ENCODE measurements around the gene ARHGAP15.

ARHGAP15 gene

DNA sequence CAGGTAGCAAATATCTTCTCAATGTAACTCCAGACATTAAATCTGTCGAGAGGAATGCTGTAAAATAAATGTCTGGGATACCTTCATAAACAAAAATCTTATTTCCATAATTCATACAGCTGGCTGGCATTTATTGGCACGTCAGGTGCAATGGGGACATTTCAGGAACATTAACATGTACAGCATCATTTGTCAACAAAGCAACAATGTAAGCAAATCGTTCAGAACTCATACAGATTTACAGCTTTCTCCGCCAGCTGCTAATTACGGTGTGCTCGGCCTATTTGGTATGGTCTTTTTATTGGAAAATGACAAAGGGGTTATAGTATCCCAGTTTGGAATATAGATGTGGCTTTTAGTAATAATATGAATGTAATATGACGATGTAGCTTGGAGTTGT lies 464.9 kb downstream of the ARHGAP15 start:
- Histone ChIP-seq H3K79me1 (ENCODE audit: low read depth, low read length) (no peaks in the 10 kb centered on the region), H3K18ac (ENCODE audit: low read length) (no peak overlapping the region), H3K27ac (replicated peaks; ENCODE audit: low read length) (no peak overlapping the region), H3K4me1 (ENCODE audit: control insufficient read depth in 2 of 2, insufficient read depth in 1 of 2, low read depth in 1 of 2, low read length in 2 of 2) (no peaks in the 10 kb centered on the region), H2AK5ac (ENCODE audit: low read depth, low read length) (no peak overlapping the region), H3K4me3 (ENCODE audit: low read length in 2 of 2) (no peak overlapping the region), H2BK15ac (ENCODE audit: low read length) (no peak overlapping the region), H2BK120ac (ENCODE audit: low read depth, low read length) (no peak overlapping the region), H3K4ac (ENCODE audit: low read length) (no peak overlapping the region), H2BK5ac (ENCODE audit: low read length) (no peak overlapping the region), H4K8ac (ENCODE audit: low read depth, low read length) (no peak overlapping the region), H3K9ac (ENCODE audit: low read depth, low read length, poor library complexity) (no peak overlapping the region), H3K27me3 (ENCODE audit: control insufficient read depth in 3 of 3, insufficient read depth in 3 of 3, low read depth in 1 of 3, low read length in 3 of 3) (no peaks in the 10 kb centered on the region), H3K9me3 (replicated peaks in 1 of 2; ENCODE audit: control insufficient read depth in 2 of 2, insufficient read depth in 1 of 2, low read depth in 1 of 2, low read length in 2 of 2) (no peaks in the 10 kb centered on the region), H3K36me3 (replicated peaks in 1 of 2; ENCODE audit: control insufficient read depth in 2 of 2, insufficient read depth in 2 of 2, low read length in 2 of 2) (no peaks in the 10 kb centered on the region), H3K14ac (ENCODE audit: low read length) (no peak overlapping the region), H3K23ac (ENCODE audit: low read depth, low read length, poor library complexity) (no peak overlapping the region), H2BK12ac (ENCODE audit: low read length) (no peak overlapping the region), H4K91ac (ENCODE audit: low read depth, low read length, poor library complexity) (no peak overlapping the region), H3K4me2 (ENCODE audit: insufficient read depth, low read length, poor library complexity, severe bottlenecking) (no peak overlapping the region), H2AFZ (ENCODE audit: low read length) (no peak overlapping the region)
- no peak for DNase-seq (ENCODE audit: low spot score)
- no CpG with 5 or more reads among the region's 7 CpGs for WGBS, 2 donors (ENCODE audit: extremely low coverage in 2 of 2, insufficient read length in 2 of 2, insufficient replicate concordance in 1 of 2)

DNA sequence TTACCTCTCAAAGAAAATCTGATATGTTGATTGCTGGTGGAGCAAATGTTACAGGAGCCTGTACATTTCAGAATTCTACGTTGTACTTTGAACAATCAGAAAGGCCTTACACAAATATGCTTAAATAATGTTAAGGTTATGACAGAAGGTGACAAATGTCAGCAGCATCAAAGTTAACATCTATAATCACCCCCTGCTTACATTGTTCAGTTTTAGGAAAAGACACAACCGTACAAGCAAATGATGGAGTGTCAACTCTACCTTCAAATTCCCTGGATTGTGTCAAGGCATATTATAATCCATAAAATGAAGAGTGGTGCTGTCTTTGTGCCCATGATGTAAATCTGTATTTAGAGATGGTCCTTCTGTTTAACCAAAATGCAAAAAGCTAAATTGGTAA lies 465.5 kb downstream of the ARHGAP15 start:
- H3K18ac ChIP-seq (ENCODE audit: low read length) = no peak overlapping the region
- H3K36me3 ChIP-seq (replicated peaks in 1 of 2; ENCODE audit: control insufficient read depth in 2 of 2, insufficient read depth in 2 of 2, low read length in 2 of 2) = no peaks in the 10 kb centered on the region
- H2AFZ ChIP-seq (ENCODE audit: low read length) = no peak overlapping the region
- H2BK15ac ChIP-seq (ENCODE audit: low read length) = no peak overlapping the region
- no peaks in the 10 kb centered on the region for H3K4me1 ChIP-seq (ENCODE audit: control insufficient read depth in 2 of 2, insufficient read depth in 1 of 2, low read depth in 1 of 2, low read length in 2 of 2)
- no peaks in the 10 kb centered on the region for H3K9me3 ChIP-seq (replicated peaks in 1 of 2; ENCODE audit: control insufficient read depth in 2 of 2, insufficient read depth in 1 of 2, low read depth in 1 of 2, low read length in 2 of 2)
- H3K4ac ChIP-seq (ENCODE audit: low read length) = no peak overlapping the region
- H3K79me1 ChIP-seq (ENCODE audit: low read depth, low read length) = no peaks in the 10 kb centered on the region
- H3K4me3 ChIP-seq (ENCODE audit: low read length in 2 of 2) = no peak overlapping the region
- no peak overlapping the region for H3K14ac ChIP-seq (ENCODE audit: low read length)
- H3K9ac ChIP-seq (ENCODE audit: low read depth, low read length, poor library complexity) = no peak overlapping the region
- DNase-seq (ENCODE audit: low spot score) = no peak
- no peak overlapping the region for H3K27ac ChIP-seq (replicated peaks; ENCODE audit: low read length)
- H2BK5ac ChIP-seq (ENCODE audit: low read length) = no peak overlapping the region
- H3K23ac ChIP-seq (ENCODE audit: low read depth, low read length, poor library complexity) = no peak overlapping the region
- no peak overlapping the region for H2AK5ac ChIP-seq (ENCODE audit: low read depth, low read length)
- no peak overlapping the region for H2BK12ac ChIP-seq (ENCODE audit: low read length)
- no peaks in the 10 kb centered on the region for H3K27me3 ChIP-seq (ENCODE audit: control insufficient read depth in 3 of 3, insufficient read depth in 3 of 3, low read depth in 1 of 3, low read length in 3 of 3)
- H3K4me2 ChIP-seq (ENCODE audit: insufficient read depth, low read length, poor library complexity, severe bottlenecking) = no peak overlapping the region
- no peak overlapping the region for H4K8ac ChIP-seq (ENCODE audit: low read depth, low read length)
- H4K91ac ChIP-seq (ENCODE audit: low read depth, low read length, poor library complexity) = no peak overlapping the region
- no CpG with 5 or more reads among the region's 2 CpGs for WGBS, 2 donors (ENCODE audit: extremely low coverage in 2 of 2, insufficient read length in 2 of 2, insufficient replicate concordance in 1 of 2)
- H2BK120ac ChIP-seq (ENCODE audit: low read depth, low read length) = no peak overlapping the region

DNA sequence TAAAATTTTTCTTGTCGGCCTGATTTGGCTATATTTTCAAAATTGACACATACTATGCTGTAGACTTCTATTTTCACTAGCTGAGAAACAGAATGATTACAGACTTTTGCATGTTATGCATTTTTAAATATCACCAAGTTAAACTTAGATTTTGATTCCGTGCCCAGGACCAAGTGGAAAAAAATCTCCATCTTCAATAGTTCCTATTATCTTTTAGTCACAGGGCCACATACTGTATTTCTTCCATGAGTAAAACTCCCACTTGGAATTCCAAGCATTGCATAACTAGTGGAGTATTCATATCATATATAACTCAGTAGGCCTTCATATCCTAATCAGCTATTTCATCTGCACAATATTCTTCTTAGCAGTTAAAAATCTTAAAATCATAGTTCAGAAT lies 470.9 kb downstream of the ARHGAP15 start:
- Histone ChIP-seq H3K4ac (ENCODE audit: low read length) (no peak overlapping the region), H3K14ac (ENCODE audit: low read length) (no peak overlapping the region), H4K8ac (ENCODE audit: low read depth, low read length) (no peak overlapping the region), H3K27me3 (ENCODE audit: control insufficient read depth in 3 of 3, insufficient read depth in 3 of 3, low read depth in 1 of 3, low read length in 3 of 3) (no peaks in the 10 kb centered on the region), H2BK15ac (ENCODE audit: low read length) (no peak overlapping the region), H3K9me3 (replicated peaks in 1 of 2; ENCODE audit: control insufficient read depth in 2 of 2, insufficient read depth in 1 of 2, low read depth in 1 of 2, low read length in 2 of 2) (no peaks in the 10 kb centered on the region), H2BK120ac (ENCODE audit: low read depth, low read length) (no peak overlapping the region), H2BK12ac (ENCODE audit: low read length) (no peak overlapping the region), H2BK5ac (ENCODE audit: low read length) (no peak overlapping the region), H3K9ac (ENCODE audit: low read depth, low read length, poor library complexity) (no peak overlapping the region), H3K23ac (ENCODE audit: low read depth, low read length, poor library complexity) (no peak overlapping the region), H3K27ac (replicated peaks; ENCODE audit: low read length) (no peak overlapping the region), H3K4me3 (ENCODE audit: low read length in 2 of 2) (no peak overlapping the region), H2AK5ac (ENCODE audit: low read depth, low read length) (no peak overlapping the region), H3K18ac (ENCODE audit: low read length) (no peak overlapping the region), H4K91ac (ENCODE audit: low read depth, low read length, poor library complexity) (no peak overlapping the region), H2AFZ (ENCODE audit: low read length) (no peak overlapping the region), H3K36me3 (replicated peaks in 1 of 2; ENCODE audit: control insufficient read depth in 2 of 2, insufficient read depth in 2 of 2, low read length in 2 of 2) (no peaks in the 10 kb centered on the region), H3K79me1 (ENCODE audit: low read depth, low read length) (no peaks in the 10 kb centered on the region), H3K4me2 (ENCODE audit: insufficient read depth, low read length, poor library complexity, severe bottlenecking) (no peak overlapping the region), H3K4me1 (ENCODE audit: control insufficient read depth in 2 of 2, insufficient read depth in 1 of 2, low read depth in 1 of 2, low read length in 2 of 2) (peaks cover 6 to 14% of the 10 kb centered on the region in 2 donors)
- no peak for DNase-seq (ENCODE audit: low spot score)
- no CpG with 5 or more reads among the region's 2 CpGs for WGBS, 2 donors (ENCODE audit: extremely low coverage in 2 of 2, insufficient read length in 2 of 2, insufficient replicate concordance in 1 of 2)

DNA sequence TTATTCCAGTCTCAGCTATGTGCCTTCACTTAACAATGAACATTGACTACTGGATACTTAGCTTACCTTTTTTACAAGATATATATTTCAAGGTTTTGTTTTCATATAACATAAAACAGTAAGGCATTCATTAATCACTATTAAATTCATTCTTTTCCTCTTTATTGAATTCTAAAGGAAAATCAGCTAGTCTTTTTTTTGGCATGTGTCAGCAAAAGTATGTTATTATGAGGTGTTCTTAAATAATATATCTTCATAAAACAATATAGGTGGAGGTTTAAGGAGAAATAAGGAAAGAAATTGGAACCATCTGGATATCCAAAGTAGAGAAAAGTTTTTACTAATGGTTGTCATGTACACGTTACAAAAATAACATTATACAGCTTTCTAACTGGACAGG lies 472.6 kb downstream of the ARHGAP15 start:
- Histone ChIP-seq H2BK15ac (ENCODE audit: low read length) (no peak overlapping the region), H2BK120ac (ENCODE audit: low read depth, low read length) (no peak overlapping the region), H3K36me3 (replicated peaks in 1 of 2; ENCODE audit: control insufficient read depth in 2 of 2, insufficient read depth in 2 of 2, low read length in 2 of 2) (no peaks in the 10 kb centered on the region), H3K4ac (ENCODE audit: low read length) (no peak overlapping the region), H3K4me3 (ENCODE audit: low read length in 2 of 2) (no peak overlapping the region), H3K9ac (ENCODE audit: low read depth, low read length, poor library complexity) (no peak overlapping the region), H3K79me1 (ENCODE audit: low read depth, low read length) (no peaks in the 10 kb centered on the region), H3K14ac (ENCODE audit: low read length) (no peak overlapping the region), H4K8ac (ENCODE audit: low read depth, low read length) (no peak overlapping the region), H2AFZ (ENCODE audit: low read length) (no peak overlapping the region), H3K4me2 (ENCODE audit: insufficient read depth, low read length, poor library complexity, severe bottlenecking) (no peak overlapping the region), H2BK5ac (ENCODE audit: low read length) (no peak overlapping the region), H3K4me1 (ENCODE audit: control insufficient read depth in 2 of 2, insufficient read depth in 1 of 2, low read depth in 1 of 2, low read length in 2 of 2) (peaks cover 6 to 14% of the 10 kb centered on the region in 2 donors), H3K9me3 (replicated peaks in 1 of 2; ENCODE audit: control insufficient read depth in 2 of 2, insufficient read depth in 1 of 2, low read depth in 1 of 2, low read length in 2 of 2) (no peaks in the 10 kb centered on the region), H3K27ac (replicated peaks; ENCODE audit: low read length) (no peak overlapping the region), H3K18ac (ENCODE audit: low read length) (no peak overlapping the region), H4K91ac (ENCODE audit: low read depth, low read length, poor library complexity) (no peak overlapping the region), H2BK12ac (ENCODE audit: low read length) (no peak overlapping the region), H2AK5ac (ENCODE audit: low read depth, low read length) (no peak overlapping the region), H3K27me3 (ENCODE audit: control insufficient read depth in 3 of 3, insufficient read depth in 3 of 3, low read depth in 1 of 3, low read length in 3 of 3) (no peaks in the 10 kb centered on the region), H3K23ac (ENCODE audit: low read depth, low read length, poor library complexity) (no peak overlapping the region)
- WGBS, 2 donors (ENCODE audit: extremely low coverage in 2 of 2, insufficient read length in 2 of 2, insufficient replicate concordance in 1 of 2) = no CpG with 5 or more reads among the region's 1 CpG
- no peak for DNase-seq (ENCODE audit: low spot score)
